ENCODE measurements around the gene KCNQ5. TPM values are rescaled to one million over a fixed set of nuclear protein-coding genes. Genes with fewer than 3 reads are reported as not detected.

The KCNQ5 gene
- total RNA-seq, 1 experiment from 2014 or later = not detected

DNA sequence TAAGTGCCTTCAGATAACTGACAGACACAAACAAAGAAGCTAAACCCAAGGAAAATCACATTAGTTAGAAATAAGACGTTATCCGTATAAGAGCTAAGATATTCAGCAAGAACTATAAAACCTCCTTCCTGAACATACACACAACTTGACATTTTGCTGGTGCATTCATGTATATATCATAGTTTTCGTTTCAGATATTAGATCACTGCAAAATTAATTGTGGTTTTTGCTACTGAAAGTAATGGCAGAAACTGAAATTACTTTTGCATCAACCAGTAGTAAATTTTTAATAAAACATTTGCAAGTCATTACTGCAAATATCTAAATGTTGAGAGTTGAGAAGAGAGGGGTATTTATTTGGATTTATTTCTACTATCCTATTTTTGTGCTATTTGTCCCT, 26.1 kb upstream of the KCNQ5 start:
- H3K9ac ChIP-seq (ENCODE audit: low read length) = no peak overlapping the region
- peaks cover 36% of the 10 kb centered on the region for H3K27me3 ChIP-seq (ENCODE audit: insufficient read depth, low read length)
- no peaks in the 10 kb centered on the region for H3K9me2 ChIP-seq (ENCODE audit: insufficient read depth)
- no peak overlapping the region for H2AFZ ChIP-seq (ENCODE audit: low read depth, low read length, poor library complexity, severe bottlenecking)
- no peak overlapping the region for H3K4me2 ChIP-seq (ENCODE audit: low read length)
- DNase-seq (ENCODE audit: low read depth, low spot score) (no peak), ATAC-seq (no peak)
- POLR2A ChIA-PET = no interaction called here
- H3K9me3 ChIP-seq (ENCODE audit: control insufficient read depth in 1 of 2, insufficient read depth in 1 of 2, low read depth in 1 of 2, low read length in 2 of 2) = no peaks in the 10 kb centered on the region
- RAD21 ChIA-PET (ENCODE audit: low non-redundant PET in 1 of 2, low total read pairs in 2 of 2, uncharacterized antibody in 2 of 2, unreplicated experiment in 2 of 2) = no interaction called here
- no peaks in the 10 kb centered on the region for H3K36me3 ChIP-seq (ENCODE audit: control insufficient read depth in 1 of 2, insufficient read depth in 2 of 2, low read length in 2 of 2)
- no peak overlapping the region for H3K4me3 ChIP-seq (replicated peaks in 1 of 2; ENCODE audit: low read depth in 1 of 2, low read length in 2 of 2)
- no TSS peak for BruUV-seq (replicated peaks)
- no peaks in the 10 kb centered on the region for H4K20me1 ChIP-seq (ENCODE audit: insufficient read depth)
- intact Hi-C loops (cut with micrococcal nuclease) = no loop called here
- H3K4me1 ChIP-seq (ENCODE audit: control insufficient read depth in 1 of 2, insufficient read depth in 2 of 2, low read length in 2 of 2) = no peaks in the 10 kb centered on the region
- TF ChIP-seq EZH2 (IDR thresholded peaks at IDR 0.05) = no peak
- no peak for TF ChIP-seq POLR2A (IDR thresholded peaks at IDR 0.05; ENCODE audit: borderline replicate concordance, extremely low read depth, insufficient read depth, insufficient read length)
- no peak for TF ChIP-seq ELF1 (IDR thresholded peaks at IDR 0.05; ENCODE audit: borderline replicate concordance, low read depth)
- no peak for TF ChIP-seq SRF (IDR thresholded peaks at IDR 0.05; ENCODE audit: low read depth)
- TF ChIP-seq EZH2phosphoT487 (IDR thresholded peaks at IDR 0.05; ENCODE audit: borderline replicate concordance) = no peak
- TF ChIP-seq, protein P1, sequence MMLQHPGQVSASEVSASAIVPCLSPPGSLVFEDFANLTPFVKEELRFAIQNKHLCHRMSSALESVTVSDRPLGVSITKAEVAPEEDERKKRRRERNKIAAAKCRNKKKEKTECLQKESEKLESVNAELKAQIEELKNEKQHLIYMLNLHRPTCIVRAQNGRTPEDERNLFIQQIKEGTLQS (IDR thresholded peaks at IDR 0.05) = no peak
- TF ChIP-seq EGR1 (IDR thresholded peaks at IDR 0.05; ENCODE audit: low read depth) = no peak
- TF ChIP-seq POLR2AphosphoS5 (IDR thresholded peaks at IDR 0.05; ENCODE audit: low read depth, low read length) = no peak
- TF ChIP-seq, protein P2, sequence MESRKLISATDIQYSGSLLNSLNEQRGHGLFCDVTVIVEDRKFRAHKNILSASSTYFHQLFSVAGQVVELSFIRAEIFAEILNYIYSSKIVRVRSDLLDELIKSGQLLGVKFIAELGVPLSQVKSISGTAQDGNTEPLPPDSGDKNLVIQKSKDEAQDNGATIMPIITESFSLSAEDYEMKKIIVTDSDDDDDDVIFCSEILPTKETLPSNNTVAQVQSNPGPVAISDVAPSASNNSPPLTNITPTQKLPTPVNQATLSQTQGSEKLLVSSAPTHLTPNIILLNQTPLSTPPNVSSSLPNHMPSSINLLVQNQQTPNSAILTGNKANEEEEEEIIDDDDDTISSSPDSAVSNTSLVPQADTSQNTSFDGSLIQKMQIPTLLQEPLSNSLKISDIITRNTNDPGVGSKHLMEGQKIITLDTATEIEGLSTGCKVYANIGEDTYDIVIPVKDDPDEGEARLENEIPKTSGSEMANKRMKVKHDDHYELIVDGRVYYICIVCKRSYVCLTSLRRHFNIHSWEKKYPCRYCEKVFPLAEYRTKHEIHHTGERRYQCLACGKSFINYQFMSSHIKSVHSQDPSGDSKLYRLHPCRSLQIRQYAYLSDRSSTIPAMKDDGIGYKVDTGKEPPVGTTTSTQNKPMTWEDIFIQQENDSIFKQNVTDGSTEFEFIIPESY (IDR thresholded peaks at IDR 0.05; ENCODE audit: extremely low read depth, insufficient replicate concordance, low read length) = no peak
- TF ChIP-seq, protein P3, sequence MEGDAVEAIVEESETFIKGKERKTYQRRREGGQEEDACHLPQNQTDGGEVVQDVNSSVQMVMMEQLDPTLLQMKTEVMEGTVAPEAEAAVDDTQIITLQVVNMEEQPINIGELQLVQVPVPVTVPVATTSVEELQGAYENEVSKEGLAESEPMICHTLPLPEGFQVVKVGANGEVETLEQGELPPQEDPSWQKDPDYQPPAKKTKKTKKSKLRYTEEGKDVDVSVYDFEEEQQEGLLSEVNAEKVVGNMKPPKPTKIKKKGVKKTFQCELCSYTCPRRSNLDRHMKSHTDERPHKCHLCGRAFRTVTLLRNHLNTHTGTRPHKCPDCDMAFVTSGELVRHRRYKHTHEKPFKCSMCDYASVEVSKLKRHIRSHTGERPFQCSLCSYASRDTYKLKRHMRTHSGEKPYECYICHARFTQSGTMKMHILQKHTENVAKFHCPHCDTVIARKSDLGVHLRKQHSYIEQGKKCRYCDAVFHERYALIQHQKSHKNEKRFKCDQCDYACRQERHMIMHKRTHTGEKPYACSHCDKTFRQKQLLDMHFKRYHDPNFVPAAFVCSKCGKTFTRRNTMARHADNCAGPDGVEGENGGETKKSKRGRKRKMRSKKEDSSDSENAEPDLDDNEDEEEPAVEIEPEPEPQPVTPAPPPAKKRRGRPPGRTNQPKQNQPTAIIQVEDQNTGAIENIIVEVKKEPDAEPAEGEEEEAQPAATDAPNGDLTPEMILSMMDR (IDR thresholded peaks at IDR 0.05 in 2 of 3, conservative IDR thresholded peaks at IDR 0.05 in 1 of 3; ENCODE audit: borderline replicate concordance in 1 of 3, insufficient read depth in 1 of 3, low read depth in 2 of 3, low read length in 2 of 3) = no peak
- no peak for TF ChIP-seq ZNF274 (IDR thresholded peaks at IDR 0.05; ENCODE audit: low read depth, low read length)
- TF ChIP-seq, protein P4, sequence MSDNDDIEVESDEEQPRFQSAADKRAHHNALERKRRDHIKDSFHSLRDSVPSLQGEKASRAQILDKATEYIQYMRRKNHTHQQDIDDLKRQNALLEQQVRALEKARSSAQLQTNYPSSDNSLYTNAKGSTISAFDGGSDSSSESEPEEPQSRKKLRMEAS (IDR thresholded peaks at IDR 0.05) = no peak
- TF ChIP-seq FOSL1 (IDR thresholded peaks at IDR 0.05; ENCODE audit: low read depth) = no peak
- no peak overlapping the region for H3K27ac ChIP-seq (ENCODE audit: low read depth, low read length)
- CTCF ChIA-PET = no interaction called here
- H3K79me2 ChIP-seq (ENCODE audit: insufficient read depth, low read length) = no peaks in the 10 kb centered on the region

Measured in HCT116 (cell line).